Ramos (cell line): ENCODE measurements around the gene SYCE3.

ENCODE experiments used
- in situ Hi-C: fragments of 300-500 bp; cut with MboI; formaldehyde crosslinking; loops from one replicate; pipeline ENCODE4 v1.14.3; 2022; ENCODE audit warnings: low sequenced_read_pairs; ENCODE audit not compliant: unreplicated experiment

Gene SYCE3

DNA sequence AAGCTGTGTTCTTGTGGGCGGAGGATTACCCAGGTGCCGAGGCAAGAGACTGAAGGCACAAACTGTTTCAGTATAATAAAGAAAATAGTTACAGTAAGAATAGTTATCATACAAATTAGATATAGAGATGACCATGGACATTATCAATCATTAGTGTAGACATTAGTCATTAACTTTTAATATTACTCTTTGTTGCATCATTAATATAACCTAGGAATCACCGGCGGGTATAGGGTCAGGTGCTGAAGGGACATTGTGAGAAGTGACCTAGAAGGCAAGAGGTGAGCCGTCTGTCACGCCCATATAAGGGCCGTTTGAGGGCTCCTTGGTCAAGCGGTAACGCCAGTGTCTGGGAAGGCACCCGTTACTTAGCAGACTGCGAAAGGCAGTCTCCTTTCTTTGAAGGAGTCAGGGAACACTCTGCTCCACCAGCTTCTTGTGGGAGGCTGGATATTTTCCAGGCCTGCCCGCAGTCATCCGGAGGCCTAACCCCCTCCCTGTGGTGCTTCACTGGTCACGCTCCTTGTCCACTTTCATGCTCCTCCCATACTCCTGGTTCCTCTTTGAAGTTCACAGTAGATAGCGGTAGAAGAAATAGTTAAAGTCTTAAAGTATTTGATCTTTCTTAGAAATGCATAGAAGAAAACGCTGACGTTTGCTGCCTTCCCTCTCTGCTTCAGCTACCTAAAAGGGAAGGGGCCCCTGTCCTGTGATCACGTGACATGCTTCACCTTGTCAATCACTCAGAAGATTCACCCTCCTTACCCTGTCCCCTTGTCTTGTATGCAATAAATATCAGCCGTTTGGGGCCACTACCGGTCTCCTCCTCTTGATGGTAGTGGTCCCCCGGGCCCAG is 28.6 kb downstream of the SYCE3 start:
- in situ Hi-C loops, result loop anchor here (5.0 kb wide), 1 partner anchor 88 kb away; no protein-coding TSS in a partner anchor

DNA sequence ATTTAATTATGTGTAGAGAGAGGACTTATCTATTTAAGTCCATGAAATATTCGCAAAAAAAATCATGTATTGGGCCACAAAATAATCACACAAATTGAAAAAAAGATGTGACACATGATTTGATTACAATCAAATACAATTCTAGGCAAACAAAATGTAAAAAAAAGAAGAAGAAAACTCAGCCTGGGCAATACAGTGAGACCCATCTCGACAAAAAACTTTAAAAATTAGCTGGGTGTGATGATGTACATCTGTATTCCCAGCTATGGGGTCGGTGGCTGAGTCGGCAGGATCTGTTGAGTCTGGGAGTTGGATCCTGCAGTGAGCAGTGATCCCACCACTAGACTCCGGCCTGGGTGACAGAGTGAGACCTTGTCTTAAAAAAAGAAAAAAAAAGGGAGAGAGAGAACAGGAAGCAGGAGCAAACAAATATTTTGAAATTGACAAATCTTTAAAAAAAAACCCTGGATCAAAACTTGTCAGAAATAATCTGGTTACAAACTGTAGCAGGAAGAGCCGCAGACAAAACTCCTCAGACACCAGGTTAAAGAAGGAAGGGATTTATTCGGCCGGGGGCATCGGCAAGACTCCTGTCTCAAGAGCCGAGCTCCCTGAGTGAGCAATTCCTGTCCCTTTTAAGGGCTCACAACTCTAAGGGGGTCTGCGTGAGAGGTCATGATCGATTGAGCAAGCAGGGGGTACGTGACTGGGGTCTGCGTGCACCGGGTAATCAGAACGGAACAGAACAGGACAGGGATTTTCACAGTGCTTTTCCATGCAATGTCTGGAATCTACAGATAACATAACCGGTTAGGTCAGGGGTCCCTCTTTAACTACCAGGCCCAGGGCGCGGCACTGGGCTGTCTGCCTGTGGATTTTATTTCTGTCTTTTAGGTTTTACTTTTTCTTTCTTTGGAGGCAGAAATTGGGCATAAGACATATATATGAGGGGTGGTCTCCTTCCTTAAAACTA is 29.6 kb downstream of the SYCE3 start:
- in situ Hi-C loops, result loop anchor here (5.0 kb wide), 1 partner anchor 89 kb away; no protein-coding TSS in a partner anchor

DNA sequence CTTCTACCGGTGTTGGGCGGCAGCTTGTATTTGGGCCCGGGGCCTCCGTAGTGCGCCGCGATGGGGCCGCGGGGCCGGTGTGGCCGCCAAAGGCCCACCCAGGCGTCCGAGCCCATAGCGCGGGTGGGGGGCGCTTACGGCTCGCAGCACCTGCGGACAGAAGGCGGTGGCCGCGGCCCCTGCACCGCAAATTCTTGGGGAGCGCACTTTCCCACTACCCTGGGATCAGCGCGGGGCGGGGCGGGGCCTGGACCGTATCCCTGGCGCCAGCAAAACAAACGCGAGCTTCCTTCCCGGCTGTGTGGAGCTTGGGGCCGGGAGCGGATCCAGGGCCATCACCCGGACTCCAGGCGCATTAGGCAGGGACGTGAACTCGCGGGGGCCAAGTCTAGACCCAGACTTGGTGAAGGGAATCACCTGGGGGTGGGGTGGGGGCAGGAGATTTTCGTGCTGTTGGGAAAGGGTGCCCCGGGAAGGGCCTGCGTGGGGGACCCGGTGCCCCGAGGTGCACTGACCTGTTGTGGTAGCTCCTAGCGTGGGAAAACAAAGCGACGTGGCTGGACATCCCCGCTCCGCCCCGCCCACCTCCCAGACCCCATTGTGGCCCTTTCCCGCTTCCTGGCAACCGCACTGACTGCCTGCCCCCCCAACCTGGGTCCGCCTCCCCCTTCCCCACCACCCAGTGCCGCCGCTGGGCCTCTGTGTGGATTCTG is 30.6 kb downstream of the SYCE3 start:
- in situ Hi-C loops, result loop anchor here (5.0 kb wide), 1 partner anchor 90 kb away; no protein-coding TSS in a partner anchor

DNA sequence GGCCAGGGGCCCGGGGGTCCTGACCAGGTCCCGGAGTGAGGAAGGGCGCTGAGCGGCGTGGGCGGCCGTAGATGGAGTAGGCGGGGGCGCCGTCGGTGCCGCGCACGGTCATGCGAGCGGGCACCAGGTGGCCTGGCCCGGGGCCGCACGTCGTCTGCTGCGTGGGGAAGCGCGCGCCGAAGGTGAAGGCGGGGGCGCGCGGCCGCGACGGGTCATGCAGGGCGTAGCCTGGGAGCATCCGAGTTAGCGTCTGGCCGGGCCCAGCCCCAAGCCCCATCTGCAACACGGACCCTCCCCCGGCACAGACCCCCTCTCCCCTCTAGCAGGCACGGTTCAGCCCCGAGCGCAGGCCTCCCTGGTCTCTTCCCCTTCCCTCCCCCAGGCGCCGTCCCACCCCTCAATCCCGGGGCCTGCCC is 31.2 kb downstream of the SYCE3 start:
- in situ Hi-C loops, result loop anchor here (5.0 kb wide), 1 partner anchor 91 kb away; no protein-coding TSS in a partner anchor

DNA sequence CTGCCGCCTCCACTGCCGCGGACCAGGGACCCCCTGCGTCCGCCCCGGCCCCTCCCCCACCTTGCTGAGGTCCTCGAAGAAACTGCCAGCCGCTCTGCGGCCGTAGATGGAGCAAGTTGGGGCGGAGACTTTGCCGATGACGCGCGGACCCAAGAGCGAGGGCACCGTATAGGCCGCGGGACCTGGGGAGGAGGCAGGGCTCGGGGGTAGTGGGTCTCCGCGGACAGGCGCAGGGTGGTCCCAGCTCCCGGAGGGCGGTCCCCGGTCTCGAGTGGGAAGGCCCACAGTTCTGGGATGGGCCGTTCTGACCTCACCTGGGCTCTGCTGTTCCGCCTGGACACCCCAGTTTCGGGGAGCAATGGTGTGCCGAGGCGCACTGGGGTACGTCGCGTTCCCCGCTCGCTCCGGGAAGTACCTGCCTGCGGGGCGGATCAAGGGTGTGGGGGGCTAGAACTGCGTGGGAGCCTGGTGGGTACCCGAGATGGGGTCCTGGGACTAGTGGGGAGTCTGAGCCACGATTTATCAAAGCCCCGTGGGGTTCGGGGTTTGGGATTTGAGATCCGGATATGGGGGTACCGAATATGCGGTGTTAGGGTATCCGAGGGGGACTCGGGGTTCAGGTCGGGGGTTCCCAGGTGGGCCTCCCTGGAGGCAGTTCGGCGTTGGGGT is 31.7 kb downstream of the SYCE3 start:
- in situ Hi-C loops, result loop anchor here (5.0 kb wide), 1 partner anchor 91 kb away; no protein-coding TSS in a partner anchor

DNA sequence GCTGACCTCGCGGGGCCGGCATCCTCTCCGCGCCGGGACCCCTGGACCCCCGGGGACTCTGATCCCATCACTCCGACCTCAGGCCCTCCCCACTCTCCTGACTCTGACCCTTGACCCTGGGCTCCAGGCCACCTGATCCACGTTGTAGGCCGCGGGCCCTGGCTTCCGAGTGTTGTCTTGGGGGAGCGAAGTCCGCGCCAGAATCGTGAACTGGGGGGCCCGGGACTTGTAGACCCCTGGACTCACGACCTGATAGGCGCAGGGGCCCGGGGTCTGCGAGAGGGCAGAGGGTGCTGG is 32.2 kb downstream of the SYCE3 start:
- in situ Hi-C loops, result loop anchor here (5.0 kb wide), 1 partner anchor 92 kb away; no protein-coding TSS in a partner anchor

DNA sequence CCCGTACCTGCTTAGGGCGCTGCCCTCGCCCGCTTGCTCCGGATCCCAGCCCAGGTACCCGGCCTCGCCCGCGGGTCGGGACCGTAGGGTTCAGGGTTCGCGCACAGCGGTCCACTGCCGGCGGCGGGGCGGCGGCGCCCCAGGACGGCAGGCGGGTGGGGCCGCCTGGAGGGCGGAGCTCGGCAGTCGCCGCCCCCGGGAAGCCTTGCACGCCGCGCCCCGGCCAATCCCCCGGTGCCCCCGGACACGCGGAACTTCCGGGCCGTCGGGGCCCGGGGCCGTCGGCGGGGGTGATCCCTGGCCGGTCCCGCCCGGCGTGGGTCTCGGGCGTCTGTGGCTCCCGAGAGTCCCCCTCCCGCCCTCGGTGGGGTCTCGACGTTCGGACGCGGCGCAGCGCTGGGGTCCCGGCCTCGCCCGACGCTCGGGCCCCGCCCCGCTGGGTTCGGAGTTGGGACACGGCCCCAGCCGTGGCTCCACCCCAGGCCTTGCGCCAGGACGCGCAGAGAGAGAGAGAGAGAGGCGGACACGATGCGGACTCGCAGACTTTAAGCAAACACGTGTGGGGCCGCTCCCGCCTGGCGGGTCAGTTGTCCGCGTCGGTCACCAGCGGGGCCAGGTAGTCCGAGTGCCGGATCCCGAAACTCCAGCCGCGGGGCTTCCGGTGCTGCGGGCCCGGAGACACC is 32.7 kb downstream of the SYCE3 start, which contains the start of gene TYMP:
Gene TYMP (minus strand): TSS at position 116 of the 683 bp plus-strand sequence. CDS start 303 bp downstream, outside the sequence.
- in situ Hi-C loops, result loop anchor here (5.0 kb wide), 1 partner anchor 92 kb away; no protein-coding TSS in a partner anchor

DNA sequence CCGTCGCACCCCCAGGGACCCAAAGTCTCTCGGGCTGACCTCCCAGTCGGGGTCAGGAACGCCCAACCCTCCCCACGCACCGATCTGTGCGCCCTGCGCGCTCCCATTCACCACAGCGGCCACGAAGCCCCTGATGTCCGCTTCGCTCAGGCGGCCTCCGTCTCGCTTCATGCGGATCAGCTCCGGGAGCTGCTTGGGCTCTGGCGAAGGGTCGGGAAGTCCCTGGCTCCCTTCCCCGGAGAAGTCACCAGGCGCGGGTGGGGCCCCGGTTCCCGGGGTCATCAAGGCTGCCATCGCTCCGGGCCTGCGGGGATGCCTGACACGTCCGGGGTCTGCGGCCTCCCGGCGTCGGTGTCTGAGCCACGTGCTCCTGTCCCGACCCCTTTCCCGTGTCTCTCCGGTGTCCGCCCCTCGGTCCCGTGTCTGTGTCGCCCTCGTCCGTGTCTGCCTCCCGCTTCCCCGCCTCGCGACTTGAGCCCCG is 33.3 kb downstream of the SYCE3 start:
- in situ Hi-C loops, result no loop called here

DNA sequence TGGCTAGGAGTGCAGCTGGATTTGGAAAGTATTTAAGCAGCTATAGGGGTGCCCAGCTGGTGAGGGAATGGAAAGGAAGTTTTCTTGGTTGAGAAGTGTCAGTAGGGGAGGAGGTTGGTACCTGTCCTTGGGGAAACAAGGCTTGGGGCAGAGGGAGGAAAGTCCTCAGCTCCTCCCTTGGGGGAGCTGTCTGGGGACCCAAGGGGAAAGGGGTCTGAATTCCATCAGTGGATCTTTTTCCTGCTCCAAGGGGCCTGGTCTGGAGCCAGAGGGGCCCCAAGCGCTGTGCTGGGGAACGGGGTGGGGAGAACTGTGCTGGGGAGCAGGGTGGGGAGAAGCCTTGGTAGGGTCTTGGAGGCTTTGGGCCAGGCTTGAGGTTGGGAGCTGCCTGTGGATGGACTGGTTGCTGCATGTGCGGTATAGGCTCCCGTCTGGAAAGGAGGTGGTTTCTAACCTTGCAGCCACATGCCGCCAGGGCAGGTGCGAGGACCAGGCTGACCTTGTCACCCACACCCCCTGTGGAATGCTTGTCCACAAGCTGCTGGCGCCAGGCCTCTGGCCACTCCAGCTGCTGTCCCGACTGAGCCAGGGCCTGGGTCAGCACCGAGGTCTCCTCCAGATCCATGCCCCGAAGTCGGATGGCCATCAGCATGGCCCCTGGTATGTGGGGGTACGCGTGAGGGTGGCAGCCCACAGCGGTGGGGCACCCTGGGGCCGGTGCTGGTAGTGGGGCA is 33.9 kb downstream of the SYCE3 start:
- in situ Hi-C loops, result no loop called here

DNA sequence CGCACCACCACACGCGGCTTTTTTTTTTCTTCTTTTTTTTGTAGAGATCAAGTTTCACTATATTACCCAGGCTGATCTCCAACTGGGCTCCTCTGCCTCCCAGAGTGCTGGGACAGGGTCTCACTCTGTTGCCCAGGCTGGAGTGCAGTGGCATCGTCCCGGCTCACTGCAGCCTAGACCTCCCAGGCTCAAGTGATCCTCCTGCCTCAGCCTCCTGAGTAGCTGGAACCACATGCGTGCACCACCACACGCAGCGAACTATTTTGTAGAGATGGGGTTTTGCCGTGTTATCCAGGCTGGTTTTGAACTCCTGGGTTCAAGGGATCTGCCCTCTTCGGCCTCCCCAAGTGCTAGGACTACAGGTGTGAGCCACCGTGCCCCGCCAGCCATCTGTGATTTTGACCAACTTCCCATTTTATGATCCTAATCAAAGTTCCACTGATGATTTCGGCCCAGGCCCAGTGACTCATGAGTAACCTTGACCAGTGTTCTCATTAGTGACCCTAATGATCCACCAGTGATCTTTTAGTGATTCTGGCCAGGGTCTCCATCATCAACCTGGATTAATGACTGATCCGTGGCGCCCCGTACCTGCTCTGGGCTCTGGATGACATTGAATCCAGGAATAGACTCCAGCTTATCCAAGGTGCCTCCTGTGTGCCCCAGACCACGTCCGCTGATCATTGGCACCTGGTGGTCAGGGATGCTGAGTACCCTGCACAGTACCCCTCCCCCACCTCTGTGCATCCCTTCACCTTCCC is 34.6 kb downstream of the SYCE3 start:
- in situ Hi-C loops, result no loop called here

DNA sequence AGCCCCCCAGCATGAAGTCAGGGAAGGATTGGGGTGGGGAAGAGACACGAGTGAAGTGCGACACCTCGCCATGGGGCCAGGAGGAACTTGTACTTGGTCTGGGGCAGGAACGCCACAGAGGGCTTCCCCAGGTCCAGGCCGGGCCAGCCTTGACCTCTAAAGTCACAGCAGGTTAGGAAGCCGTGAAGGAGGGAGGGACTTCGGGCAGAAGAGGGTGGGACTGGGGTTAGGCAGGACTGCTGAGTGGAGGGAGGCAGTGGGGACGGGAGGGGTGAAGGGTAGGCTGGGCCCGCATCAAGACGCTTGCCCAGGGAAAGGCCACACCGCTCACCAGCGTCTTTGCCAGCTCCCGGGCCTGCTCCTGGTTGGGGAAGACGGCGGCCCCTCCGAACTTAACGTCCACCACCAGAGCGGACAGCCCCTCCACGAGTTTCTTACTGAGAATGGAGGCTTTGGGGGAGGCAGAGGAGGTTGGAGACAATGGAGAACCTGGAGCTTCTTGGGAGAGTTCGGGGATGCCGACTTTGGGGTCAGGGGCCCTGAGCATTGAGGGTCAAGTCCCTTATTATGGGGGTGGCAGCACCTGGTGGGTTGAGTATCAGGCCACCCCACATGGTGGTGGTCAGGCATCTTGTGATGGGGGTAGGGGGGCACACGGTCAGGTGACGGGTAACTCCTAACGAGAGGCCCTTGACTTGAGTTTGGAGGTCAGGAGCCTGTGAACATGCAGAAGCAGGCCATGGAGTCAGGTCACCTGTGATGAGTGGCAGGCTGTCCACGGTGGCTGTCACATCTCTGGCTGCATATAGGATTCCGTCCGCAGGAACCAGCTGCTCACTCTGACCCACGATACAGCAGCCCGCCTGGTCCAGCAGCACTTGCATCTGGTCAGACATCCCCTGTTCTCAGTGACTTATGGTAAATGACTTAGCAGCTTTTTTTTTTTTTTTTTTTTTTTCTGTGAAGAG is 35.6 kb downstream of the SYCE3 start:
- in situ Hi-C loops, result no loop called here

DNA sequence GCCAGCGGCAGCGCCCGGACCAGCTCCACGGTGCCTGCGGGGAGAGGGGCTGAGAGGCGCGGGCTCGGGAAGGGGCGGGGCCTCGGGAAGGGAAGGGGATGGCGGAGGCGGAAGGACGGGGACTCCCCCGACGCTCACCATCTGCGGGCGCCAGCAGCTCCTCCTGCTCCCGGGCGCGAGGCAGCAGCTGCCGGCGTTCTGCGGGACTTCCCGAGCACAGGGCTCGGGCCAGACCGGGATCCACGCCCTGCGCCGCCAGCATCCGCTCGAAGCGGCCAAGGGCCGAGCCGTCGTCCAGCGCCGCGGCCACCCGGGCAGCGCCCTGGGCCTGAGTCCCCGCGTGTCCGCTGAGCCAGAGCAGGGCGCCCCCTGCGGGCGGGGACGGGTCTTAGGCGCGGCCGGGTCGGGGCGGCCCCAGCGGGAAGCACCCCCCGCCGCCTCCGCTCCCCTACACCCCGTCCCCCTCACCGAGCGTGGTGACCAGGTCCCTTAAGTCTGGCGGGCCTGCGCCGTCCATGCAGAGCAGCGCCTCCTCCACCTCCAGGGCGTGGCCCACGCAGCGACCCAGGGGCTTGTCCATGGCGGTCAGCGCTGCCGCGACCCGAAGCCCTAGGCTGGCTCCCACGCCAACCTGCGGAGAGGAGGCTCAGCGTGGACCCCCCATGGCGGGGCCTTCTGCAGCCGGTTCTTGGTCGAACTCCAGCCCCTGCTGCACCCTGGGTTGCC is 36.4 kb downstream of the SYCE3 start:
- in situ Hi-C loops, result no loop called here

DNA sequence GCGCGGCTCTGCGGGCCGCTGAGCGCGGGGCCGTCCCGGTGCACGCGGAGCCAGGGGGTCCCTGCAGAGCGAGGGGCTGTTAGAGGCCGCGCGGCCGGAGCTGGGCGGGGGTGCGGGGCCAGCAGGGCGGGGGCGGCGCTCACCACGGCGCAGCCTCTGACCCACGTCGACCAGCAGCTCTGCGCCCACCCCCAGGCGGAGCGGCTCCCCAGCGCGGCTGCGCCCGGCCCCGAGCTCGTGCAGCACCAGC is 36.9 kb downstream of the SYCE3 start:
- in situ Hi-C loops, result no loop called here

DNA sequence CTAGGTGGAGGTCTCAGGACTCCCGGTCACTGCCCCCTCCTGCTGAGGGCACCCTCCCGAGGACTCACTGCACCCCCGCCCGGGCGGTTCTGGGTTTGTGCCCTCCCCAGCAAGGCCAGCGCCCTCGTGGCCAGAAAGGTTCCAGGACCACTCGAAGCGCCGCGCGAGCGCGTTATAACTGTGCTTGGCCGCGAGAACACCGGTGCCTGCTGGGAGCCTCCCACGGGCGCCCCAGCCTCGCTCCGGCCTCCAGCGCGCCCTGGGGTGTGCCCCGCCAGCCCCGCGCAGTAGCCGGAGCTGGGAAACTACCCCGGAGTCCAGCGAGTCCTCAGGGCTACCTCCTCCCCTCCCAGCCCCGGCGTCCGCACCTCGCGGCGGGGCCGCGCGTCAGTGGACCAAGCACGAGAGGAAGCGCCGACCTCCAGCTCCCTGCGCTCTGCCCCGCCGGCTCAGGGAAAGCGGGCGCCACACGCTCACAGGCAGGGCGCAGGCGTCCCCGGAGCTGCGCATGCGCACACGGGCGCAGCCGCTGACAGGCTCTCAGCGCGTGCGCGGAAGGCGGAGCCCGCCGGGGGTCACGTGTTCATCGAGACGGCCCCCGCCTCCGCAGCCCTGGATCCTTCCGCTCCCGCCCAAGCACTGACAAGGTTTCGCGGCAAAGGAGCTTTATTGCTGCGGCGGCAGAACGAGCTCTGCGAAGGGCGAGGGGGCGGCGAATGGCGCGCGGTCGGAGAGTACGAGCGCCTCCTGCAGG is 37.4 kb downstream of the SYCE3 start, which contains the start of gene SCO2:
Gene SCO2 (minus strand): TSS at position 495 of the 754 bp plus-strand sequence. CDS start 1,187 bp downstream, outside the sequence.
- in situ Hi-C loops, result no loop called here

DNA sequence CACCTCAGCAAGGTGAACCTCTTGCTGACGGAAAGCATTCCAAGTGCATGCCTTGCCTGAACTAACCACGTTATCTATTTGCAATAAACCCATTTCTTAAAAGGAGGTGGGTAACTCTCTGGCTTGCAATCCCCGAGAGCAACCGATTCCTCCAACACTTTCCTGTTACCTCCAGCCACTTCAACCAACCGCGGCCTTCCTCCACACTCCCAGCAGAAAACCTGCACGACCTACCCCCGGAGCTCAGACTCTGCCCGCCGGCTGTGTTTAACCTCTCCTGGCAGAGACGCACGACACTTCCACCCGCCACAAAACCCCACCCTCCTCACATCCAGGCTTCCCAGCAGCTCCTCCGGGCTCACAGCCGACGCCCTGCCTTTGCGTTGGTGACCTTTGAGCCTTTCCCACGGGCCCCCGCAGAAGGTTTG is 38.0 kb downstream of the SYCE3 start:
- in situ Hi-C loops, result no loop called here
